GM19438 (cell line): ENCODE results near the gene NMNAT1.
"Not testable (repeated sequence)": the region's sequence is repeated elsewhere in the genome, so short reads cannot be mapped to it uniquely, and the experiment has no call there.

Experiments
- ATAC-seq: cut with Tn5 transposase; IDR thresholded peaks from one replicate; pipeline ENCODE4 v1.9.1; 2021; ENCODE audit warnings: low read depth; ENCODE audit not compliant: unreplicated experiment

NMNAT1 gene

DNA sequence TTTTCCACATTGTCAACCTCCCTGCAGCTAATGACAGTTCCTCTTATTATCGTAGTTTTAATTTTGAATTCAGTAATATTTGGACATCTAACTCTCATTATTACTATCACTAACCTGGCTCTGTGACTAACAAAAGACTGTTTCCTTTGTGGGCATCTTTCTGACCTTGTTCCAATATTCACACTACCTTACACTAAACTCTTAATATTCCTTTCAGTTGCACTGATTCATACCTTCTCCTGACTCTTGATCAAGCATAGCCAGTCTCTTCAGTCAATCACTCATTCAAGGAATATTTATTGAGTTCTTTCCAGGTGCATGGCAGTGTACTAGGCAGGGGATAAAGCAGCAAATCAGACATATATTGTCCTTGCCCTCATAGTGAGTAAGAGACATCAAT is 25.4 kb upstream of the NMNAT1 start:
- ATAC-seq: no peak

DNA sequence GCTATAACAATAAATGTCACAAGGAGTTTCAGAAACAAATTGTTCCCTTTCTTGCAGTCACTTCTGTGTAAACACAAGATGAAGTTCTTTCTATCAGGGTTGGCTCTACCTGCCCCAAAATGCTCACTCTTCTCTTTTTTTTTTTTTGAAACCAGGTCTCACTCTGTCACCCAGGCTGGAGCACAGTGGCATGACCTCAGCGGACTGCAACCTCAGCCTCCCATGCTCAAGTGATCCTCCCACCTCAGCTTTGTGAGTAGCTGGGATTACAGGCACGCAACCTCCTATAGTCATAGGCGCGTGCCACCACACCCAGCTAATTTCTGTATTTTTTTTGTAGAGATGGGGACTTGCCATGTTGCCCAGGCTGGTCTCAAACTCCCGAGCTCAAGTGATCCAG is 22.7 kb upstream of the NMNAT1 start:
- no peak for ATAC-seq

DNA sequence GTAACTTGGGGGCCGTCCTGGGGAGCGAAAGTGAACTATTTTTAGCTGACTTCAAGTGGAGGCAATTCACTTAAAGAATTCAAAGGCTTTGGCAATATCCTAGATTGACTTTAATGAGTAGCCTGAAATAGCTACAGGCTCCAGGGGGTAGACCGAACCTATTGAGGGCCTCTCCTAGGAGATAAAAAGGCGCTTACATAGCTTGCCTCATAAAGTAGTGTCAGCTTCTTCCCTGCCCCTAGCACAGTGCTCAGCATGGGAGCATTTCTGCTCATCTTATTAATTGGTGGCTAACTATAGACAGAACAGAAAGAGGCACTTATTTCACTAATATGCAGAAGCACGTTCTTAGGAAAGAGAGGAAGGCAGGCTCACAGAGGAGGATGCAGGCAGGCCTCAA is 20.9 kb upstream of the NMNAT1 start:
- ATAC-seq: no peak

DNA sequence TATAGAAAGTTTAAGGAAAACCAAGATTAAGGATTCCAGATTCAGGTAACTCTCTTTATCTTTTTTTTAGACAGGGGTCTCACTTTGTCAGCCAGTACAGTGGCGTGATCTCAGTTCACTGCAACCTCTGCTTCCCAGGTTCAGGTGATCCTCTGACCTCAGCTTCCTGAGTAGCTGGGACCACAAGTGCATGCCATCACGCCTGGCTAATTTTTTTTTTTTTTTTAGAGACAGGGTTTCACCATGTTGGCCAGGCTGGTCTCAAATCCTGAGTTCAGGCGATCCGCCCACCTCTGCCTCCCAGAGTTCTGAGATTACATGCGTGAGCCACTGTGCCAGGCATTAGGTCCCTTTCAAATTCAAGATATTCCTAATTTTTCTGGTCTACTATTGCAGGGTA is 16.0 kb upstream of the NMNAT1 start:
- ATAC-seq: no peak

DNA sequence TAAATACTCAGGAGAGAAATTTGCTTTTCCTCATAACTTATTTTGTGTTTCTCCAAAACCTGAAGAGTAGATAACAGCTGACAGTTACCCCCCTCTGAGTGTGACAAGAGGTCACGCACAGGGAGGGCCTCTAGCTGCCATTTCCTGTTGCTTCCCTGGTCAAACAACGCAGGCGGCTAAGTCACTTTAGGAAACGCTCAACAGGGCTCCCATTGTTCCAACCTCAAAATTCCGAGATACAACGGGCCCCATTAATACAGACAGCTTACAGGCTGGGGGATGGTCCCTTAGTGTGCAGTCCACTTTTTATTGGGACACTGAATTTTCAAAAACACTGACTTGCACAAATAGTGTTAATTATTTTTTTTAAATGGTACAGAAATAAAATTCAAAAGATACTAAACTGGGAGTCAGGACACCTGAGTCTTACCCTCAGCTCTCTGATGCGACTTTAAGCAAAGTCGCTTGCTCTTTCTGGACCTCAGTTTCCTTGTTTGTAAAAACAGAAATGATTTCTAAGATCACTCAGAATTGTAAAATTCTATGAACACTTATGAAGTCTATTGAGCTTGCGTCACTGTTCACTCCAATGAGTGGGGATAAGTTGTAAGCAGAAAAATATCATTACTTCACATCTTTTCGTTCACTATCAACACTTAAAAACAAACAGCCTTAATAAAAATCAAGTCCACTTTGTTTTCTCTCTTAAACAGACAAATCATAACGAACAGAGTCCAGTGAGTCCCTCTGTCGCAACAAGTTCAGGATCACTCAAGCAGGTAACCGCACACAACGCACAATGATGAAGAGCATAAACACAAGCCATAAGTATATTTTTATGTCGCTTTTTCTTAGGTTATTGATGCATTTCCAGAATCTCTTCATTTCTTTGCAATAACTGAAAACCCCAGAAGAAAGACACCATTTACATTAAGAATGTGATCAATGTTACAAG is 13.6 kb upstream of the NMNAT1 start:
- no peak for ATAC-seq

DNA sequence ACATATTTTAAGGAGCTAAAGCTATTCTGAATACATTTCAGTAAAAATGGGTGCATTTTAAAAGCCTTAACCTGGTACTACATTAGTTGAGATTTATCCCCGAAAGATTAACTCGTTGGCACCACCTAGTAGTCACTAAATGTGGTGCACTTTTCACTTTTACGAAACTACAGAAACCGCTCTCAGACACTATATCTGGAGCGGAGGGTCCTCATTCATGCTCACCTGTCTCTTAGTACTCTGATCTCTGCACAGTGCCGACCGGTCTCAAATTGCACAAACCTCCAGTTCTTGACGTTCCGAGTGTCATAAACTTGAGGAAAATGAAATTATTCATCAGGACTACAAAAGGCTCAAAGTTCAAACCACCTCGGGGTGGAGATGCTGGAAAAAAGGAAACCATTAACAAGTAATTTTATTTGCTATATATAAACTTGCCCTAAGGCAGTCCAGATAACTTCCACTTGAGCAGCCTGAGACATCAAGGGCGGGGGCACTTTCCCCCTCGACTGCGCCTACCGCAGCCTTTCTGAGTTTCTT is 806 bp upstream of the NMNAT1 start:
- ATAC-seq: peak; percentile 12

DNA sequence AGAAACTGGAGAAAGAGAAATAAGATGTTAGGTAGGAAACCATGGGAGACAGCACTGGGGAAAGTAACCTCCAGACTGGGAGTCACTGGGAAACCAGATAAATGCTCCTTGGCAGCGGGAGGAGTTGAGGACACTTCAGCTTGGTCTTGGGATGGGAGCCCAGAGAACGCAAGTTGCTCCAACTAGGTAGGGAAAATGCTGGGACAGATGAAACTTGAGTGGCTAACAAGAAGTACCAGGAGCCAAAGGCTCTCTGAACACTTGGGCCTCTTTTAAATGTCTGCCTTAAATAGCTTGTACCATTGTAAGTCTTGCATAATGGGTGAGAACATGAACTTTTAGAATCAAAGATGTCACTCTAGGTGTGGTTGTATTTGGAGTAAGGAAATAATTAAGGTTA is 3.0 kb downstream of the NMNAT1 start:
- no peak for ATAC-seq

DNA sequence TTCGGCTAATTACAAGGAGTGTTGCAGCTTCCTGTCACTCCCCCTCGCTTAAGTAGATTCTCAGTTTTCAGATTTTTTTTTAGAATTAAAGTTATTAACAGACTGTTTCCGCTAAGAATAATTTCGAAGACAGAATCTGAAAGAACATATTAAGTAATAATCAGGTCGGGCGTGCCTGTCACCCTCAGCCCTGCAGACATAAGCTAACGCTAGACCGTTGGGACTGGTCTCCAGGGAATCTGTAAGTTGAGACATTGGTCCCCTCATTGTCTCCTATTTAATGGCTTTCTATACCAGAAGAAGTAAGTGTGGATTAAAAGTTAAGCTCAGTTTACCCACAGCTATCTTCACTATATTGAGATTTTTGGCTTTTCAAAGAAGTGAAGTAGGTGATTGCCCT is 14.5 kb downstream of the NMNAT1 start:
- no peak for ATAC-seq

DNA sequence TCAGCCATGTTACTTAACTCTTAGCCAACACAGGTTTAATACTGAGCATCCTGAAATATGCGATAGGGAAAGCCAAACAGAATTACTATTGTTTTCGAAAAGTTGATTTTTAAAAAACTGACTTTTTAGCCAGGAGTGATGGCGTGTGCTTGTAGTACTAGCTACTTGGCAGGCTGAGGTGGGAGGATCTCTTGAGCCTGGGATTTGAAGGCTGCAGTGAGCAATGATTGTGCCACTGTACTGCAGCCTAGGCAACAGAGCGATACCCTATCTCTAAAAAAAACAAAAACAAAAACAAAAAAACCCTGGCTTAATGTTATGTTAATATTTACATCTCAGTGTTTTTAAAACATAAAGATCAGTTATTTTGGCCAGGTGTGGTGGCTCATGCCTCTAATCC is 16.7 kb downstream of the NMNAT1 start:
- no peak for ATAC-seq

DNA sequence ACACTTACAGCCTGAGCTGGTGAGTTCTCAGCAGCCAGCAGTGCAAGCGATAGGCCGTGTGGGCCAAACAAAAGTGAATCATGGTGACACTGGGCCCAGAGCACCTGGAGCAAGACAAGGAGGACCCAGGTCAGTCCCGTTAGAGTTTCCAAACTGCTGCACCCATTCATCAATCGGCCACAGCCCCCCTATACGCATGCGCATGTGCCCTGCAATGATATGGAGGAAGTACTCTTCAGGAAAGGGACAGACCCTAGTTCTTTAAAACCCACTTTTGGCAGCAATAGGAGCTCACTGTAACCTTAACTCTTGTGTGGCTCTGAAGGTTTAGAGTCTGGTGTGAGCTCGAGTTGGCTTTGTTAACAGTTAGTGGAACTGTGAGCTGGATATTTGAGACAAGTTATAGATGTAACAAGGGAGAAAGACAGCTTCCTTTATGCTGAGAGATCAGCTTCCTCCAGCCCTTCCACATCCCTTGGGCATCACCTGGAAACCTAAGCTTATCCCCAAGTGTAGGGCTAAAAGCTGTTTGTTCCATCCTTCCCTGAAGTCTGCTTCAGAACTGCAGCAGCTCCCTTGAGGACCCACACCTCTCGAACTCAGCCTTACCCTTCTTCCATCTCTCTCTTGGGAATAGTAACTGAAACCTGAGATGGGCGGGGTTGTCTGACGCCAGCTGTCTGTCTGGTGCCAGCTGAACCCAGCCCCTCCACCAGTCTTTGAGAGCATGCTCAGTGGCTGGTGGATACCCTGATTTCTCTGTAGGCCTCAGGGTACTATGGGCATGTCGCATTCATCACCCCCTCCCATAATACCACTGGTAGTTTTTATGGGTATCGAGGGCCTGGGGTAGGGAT is 17.7 kb downstream of the NMNAT1 start:
- no peak for ATAC-seq

DNA sequence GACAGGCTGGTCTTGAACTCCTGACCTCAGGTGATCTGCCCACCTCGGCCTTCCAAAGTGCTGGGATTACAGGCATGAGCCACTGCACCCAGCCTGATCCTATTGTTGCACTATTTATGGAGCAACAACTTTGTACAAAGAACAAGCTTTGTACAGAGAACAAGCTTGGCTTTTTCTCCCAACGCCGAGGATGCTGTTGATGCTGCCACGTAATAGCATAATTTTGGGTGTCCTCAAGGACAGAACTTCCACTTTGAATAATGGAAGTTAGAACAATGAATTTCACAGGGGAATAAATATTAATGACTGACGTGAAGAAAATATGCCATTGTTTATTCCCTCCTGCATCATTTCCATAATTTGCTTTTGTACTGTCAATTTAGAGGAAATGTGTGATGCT is 41.0 kb downstream of the NMNAT1 start:
- no peak for ATAC-seq

DNA sequence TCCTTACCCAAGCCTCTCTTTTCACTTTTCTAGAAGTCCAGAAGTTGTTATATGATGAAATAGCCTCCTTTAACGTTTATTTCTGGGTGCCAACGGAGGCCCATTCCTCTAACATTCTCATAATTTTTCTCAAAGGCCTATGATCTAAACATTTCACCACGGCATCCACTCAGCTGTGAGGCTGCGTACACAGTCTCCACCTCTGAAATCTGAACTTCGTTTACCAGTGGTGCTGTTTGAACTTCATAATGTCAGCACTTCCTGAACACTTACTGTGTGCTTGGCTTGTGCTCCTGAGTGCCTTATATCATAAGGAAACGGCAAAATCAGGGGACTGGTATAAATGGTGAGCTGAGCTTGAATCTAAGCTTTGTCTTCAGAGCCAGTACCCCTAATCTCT is 41.7 kb downstream of the NMNAT1 start:
- ATAC-seq: no peak

DNA sequence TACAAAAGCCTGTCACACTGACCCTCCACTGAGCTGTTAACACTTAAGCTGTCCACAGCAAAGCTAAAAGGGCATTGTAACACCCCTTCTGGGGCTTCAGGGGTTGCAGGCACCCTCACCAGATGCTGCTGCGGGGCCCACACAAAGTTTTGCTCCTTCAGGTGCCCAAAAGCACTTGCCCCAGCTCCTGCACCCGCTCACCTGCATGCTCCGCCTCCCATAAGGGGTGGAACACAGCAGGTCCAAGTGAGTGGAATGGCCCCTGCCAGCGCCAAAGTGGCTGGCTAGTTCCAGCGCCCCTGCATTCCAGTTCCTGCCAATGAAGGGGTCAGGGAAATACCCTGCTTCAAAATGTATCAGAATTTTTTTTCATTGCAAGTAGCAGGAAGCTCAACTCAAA is 46.5 kb downstream of the NMNAT1 start:
- ATAC-seq: no peak

DNA sequence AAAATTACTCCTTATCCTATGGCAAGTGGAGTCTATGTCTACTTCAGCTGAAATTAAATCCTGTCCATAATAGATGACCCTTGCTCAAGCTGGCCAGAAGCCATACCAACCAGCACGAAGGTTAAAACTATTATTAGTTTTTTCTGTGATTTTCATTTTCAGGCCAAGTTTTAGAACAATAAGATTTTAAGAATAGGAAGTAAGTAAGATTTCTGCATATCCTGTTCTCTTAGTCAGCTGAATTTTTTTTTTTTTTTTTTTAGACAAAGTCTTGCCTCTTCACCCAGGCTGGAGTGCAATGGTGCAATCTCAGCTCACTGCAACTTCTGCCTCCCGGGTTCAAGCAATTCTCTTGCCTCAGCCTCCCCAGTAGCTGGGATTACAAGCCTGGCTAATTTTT is 47.7 kb downstream of the NMNAT1 start:
- no peak for ATAC-seq

DNA sequence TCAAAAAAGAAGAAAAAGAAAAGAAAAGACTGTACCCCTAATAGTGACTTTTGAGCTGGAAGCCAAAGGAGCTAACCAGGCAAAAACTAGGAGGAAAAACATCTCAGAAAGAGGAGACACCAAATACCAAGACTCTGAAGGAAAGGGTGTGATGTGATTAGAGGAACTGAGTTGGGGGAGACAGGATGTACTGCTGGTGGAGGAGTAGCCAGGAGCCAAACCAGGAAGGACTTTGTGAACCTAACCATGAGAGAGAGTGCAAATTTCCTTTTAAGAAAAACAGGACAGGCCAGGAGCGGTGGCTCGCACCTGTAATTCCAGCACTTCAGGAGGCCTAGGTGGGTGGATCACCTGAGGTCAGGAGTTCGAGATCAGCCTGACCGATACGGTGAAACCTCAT is 49.6 kb downstream of the NMNAT1 start:
- ATAC-seq: no peak

DNA sequence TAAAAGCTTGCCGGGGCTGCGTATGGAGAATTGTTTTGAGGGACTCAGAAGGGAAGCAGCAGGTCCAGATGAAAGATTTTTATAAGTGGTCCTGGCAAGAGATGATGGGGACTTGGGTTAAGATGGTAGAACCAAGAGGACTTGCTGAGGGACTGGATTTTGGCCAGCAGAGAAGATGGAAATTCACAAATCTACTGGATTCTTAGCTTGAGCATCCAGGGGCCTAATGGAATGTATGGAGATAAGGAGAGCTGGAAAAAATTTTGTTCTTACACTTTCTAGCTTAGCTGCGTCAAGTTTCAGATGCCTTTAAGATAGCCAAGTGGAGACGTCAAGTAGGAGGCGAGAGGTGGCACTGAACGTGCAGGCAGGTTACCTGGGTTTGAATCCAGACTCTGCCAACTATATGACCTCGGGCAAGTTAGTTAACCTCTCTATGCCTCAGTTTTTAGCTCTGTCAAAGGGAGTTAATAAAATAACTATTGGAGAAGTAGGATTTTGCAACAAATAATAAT is 50.3 kb downstream of the NMNAT1 start:
- no peak for ATAC-seq

DNA sequence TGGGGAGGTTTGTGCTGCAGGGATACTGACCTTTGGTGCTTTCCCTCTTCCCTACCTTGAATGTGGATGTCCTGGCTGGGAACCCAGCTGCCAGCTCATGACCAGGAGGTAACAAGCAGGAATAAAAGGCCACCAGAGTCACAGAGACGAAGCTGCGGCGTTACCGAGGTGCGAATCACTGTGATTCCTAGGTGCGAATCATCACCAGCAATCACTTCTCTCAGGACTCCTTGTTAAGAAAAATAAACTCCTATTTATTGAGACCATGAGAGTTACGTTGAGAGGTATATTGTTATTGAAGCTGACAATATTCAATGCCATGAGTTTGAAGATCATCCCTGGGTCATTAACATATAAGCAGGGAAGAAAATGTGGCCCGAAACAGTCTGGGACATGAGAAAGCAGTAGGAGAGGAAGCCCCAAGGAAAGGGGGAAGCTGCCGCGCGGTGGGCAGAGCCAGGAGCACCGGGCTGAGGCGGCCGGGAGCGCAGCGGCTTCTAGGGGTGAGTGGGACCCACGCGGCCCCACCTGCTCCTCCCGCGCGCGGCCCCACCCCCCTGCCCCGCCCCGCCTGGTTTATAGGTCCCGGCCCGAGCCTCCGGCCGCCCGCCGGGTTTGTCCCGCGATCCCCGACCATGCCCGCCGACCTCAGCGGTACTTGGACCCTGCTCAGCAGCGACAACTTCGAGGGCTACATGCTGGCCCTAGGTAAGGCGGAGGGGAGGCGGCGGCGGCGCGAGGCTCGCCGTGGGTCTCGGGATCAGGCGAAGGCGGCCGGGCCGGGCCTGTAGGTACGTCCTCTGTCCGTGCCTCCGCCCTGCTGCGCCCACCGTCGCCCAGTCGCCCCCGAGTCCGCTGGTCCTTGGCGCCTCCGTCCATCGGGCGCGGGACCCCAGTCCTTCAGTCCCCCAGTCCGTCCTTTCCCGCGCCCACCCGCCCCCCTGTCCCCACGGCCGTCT is 53.6 kb downstream of the NMNAT1 start, which contains the start of gene RBP7:
Gene RBP7, plus strand, starts transcription at position 605 of the 959 bp plus-strand sequence. Its CDS starts 31 bp downstream, at position 636.
- no peak for ATAC-seq

DNA sequence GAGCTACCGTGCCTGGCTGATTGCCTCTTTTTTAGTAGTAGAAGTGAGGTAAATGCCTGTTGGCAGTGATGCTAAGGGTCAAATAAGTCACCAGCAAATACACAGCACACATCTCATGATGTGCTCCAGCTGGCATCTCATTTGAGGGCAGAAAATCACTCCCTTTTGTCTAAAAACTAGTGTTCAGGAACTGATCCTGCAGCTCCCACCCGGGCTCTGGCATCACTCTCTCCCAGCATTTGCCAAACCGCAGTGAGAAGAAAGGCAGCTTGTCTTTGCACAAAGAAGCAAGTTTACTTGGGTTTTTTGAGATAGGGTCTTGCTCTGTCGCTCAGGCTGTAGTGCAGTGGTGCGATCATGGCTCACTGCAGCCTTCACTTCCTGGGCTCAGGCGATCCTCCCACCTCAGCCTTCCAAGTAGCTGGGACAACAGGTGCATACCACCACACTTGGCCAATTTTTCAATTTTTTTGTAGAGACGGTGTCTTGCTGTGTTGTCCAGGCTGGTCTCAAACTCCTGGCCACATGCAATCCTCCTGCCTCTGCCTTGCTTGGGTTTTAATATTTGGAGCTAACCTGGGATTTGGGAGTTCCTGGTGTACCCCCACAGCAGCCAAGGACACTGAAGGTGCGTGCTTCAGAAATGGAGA is 57.9 kb downstream of the NMNAT1 start:
- no peak for ATAC-seq

DNA sequence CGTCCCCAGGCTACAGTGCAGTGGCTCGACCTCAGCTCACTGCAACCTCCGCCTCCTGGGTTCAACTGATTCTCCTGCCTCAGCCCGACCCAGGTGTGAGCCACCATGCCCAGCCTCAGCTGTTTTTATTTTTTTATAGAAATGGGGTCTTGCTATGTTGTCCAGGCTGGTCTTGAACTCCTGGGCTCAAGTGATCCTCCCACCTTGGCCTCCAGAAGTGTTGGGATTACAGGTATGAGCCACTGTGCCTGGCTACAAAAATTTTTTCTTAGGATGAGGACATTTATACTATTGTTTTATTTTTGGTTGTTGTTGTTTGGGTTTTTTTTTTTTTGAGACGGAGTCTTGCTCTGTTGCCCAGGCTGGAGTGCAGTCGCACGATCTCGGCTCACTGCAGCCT is 62.0 kb downstream of the NMNAT1 start:
- ATAC-seq: not testable (repeated sequence)
